Vagina (tissue), 2 donors: ENCODE results near the gene ENGASE.

Experiments
- CTCF ChIP-seq, 3 experiments: fragments of 450-650 bp in 2 of 3; fragments of 200-600 bp in 1 of 3; sonication (generic) in 1 of 3; IDR thresholded peaks; one replicate each; pipeline ENCODE4 v1.5.1; 2017 to 2019; ENCODE audit warnings: antibody characterized with exemption in 3 of 3, mild to moderate bottlenecking in 2 of 3, moderate library complexity in 2 of 3
- POLR2A ChIP-seq, 2 donors: fragments of 450-650 bp; IDR thresholded peaks; one replicate each; pipeline ENCODE4 v1.6.1; 2017; ENCODE audit warnings: antibody characterized with exemption in 2 of 2, mild to moderate bottlenecking in 2 of 2, moderate library complexity in 2 of 2
- POLR2AphosphoS5 ChIP-seq, 2 donors: sonication (generic); formaldehyde crosslinking; IDR thresholded peaks; one replicate each; pipeline ENCODE4 v1.9.0; 2017; ENCODE audit warnings: antibody characterized with exemption in 2 of 2, mild to moderate bottlenecking in 2 of 2, low read depth in 1 of 2; ENCODE audit not compliant: insufficient read depth in 1 of 2

- TF ChIP-seq CTCF (IDR thresholded peaks at IDR 0.05) (no peak), POLR2AphosphoS5 (IDR thresholded peaks at IDR 0.05; ENCODE audit: insufficient read depth in 1 of 2, low read depth in 1 of 2) (no peak), POLR2A (IDR thresholded peaks at IDR 0.05) (no peak)
These were observed 4.0 kb downstream of the ENGASE start for GRCh38 chr17:79078476-79079190.
